Measurements from ENCODE around the gene HELZ2.

The HELZ2 gene

DNA sequence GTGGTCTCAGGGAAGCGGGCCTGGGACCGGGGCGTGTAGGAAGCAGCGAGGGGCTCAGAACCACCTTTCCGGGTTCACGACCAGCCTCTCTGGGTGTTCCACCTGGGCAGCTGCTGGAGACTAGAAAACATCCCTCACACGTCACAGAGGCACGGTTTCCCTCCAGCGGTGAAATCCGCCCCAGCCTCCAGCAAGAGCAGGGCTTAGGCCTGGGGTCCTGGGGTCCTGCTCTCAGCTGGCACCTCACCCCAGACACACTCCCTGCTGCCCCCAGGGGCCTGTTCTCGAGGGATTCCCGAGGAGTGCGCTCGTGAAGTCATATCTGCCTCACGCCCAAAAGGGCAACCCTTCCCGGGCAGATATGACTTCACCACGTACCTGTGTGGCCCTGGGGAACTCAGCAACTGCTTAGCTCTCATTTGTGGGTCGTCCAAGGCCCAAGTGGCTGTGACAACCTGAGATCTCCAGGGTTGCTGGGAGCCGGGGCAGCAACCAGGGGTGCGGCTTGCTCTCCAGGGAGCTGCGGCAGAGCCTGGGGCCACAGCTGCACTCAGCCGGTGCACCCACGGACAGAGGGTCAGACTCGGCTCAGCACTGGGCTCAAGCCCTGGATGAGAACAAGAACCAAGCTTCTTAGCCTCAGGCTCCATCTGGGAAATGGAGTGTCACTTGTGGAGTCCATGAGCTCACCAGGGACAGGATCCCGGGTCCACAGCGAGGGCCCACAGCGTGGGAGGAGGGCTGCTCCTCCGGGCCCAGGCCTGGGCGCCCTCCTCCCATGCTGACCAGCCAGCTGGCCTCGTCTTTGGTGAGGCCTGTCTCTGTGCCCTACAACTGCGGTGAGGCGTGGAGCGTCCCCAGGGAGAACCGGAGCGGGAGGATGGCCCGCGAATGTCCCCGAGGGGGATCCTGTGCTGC, 19.4 kb downstream of the HELZ2 start:
- in situ Hi-C loops (cut with HindIII; ENCODE audit: low sequenced_read_pairs) = no loop called here

DNA sequence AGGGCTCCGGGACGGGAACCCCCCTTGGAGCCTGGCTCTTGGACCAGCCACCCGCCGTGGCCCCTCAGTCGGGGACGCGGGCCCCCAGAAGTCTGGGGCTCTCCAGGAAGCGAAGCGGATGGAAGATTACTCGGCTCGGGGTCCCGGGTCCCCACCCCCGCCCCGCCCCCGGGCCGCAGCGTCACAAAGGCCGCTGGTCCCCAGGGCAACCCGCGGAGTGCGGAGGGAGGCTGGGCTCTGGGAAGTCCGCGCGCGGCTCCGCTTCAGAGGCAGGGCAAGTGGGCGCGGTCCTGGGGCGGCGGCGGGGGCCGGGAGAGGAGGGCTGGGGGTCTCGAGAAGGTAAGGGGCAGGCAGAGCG, 20.1 kb downstream of the HELZ2 start, which contains the start of gene FNDC11:
FNDC11 (plus strand) TSS at position 227 of the 358 bp plus-strand sequence. CDS start 1,505 bp downstream, outside the sequence.
- in situ Hi-C loops (cut with HindIII; ENCODE audit: low sequenced_read_pairs) = no loop called here

DNA sequence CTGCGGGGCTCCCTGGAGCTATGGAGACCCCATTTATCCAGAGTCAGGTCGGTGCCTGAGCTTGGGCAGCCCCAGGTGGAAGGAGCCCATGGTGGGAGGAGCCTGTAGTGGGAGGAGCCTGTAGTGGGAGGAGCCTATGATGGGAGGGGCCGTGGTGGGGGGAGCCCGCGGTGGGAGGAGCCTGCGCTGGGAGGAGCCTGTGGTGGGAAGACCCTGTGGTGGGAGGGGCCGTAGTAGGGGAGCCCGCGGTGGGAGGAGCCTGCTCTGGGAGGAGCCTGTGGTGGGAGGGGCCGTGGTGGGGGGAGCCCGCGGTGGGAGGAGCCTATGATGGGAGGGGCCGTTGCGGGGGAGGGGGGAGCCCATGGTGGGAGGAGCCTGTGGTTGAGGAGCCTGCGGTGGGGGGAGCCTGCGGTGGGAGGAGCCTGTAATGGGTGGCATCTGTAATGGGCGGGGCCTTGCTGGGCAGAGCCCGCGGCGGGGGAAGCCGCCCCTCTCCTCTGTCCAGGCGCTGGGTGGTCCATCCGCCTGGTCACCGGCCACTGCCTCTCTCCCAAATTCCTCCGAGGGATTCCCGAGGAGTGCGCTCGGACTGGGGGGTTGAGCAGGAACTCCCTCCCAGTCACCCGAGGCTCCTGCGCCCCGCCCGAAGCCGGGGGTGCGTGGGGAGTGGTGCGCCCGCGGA, 20.6 kb downstream of the HELZ2 start:
- in situ Hi-C loops (cut with HindIII; ENCODE audit: low sequenced_read_pairs) = no loop called here

DNA sequence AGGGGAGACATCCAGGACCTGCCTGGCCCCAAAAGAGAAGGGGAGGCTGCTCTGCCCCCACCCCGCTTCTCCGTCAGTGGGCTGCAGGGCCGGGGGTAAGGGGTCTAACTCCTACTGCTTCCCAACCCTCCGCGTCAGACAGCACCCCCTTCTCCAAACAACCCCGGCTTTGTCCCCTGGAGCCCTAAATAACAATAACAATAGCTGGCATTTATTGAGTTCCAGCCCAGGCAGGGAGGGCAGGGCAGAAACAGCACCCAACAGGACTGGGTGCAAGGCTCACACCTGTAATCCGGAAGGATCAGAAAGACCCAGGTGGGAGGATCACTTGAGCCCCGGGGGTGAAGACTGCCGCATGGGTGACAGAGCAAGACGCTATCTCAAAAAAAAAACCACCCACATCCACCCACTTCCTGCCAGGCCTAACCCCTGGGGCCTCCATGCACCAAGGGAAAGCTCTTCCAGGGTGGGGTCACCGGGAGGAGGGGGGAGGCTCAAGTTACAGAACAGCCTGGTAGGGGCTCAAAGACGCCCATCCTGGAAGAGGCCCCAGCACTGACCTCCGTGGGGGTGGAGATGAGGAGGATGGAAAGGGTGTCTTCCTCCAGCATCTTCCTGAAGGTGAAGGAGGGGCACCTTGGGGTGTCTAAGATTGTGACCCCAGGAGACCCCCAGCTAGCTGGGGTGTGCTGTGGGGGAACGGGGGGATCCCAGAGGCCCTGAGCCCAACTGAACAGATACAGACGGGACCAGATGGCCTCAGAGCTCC, 21.4 kb downstream of the HELZ2 start:
- in situ Hi-C loops (cut with HindIII; ENCODE audit: low sequenced_read_pairs) = no loop called here

DNA sequence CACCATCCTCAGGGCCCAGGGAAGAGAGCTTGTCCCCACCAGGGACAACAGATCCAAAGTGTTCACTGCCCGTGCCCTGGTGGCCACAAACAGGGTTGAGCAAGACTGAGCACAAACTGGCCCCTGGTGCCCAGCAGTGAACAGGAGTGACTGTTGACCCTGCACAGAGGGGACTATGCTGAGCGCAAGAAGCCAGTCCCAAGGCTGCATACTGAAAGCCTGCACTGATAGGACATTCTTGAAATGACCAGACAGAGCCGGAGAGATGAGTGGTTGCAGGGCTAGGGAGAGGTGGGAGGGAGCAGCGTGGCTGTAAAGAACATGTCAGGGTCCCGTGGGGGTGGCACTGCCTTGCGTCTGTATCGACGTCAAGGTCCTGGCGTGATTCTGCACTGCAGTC, 23.0 kb downstream of the HELZ2 start:
- in situ Hi-C loops (cut with HindIII; ENCODE audit: low sequenced_read_pairs) = no loop called here

DNA sequence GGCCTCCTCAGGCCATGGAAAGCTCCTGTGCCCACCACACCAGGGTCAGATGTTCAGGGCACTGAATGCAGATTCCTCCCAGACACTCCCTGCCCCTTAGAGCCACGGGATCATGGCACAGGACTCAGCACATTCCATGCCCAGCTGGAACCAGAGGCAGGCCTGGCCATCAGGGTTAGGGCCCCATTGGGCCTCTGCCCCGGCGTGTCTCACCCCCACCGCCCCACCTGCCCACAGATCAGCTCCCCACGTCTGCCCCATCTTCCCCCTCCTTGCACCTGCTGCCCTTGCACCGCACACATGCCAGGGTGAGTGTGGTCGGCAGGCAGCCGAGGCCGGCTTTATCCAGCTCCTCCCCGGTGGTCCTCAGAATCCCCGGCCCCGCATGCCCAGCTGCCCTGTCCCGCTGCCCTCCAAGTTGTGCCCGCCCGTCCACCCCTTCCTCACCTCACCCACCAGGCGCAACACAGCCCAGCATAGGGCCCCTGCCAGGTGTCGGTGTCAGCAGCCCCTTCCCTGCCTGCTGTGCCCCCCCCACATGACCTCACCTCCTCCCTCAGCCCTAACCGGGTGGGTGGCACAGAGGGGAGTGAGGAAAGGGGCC, 24.3 kb downstream of the HELZ2 start:
- in situ Hi-C loops (cut with HindIII; ENCODE audit: low sequenced_read_pairs) = no loop called here

DNA sequence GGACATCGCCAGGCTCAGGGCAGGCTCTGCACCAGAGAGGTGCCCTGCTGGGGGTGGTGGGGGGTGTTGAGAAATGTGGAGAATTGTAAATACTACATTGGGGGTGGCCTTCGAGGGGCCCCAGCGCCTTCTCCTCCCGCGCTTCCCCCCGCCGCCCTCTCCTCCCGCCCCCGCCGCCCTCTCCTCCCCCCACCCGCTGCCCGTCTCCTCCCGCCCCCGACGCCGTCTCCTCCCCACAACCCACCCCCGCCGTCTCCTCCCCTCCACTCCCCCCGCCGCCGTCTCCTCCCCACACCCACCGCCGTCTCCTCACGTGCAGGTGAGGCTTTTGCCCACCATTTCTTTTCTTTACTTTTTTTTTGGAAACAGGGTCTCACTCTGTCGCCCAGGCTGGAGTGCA, 25.0 kb downstream of the HELZ2 start:
- in situ Hi-C loops (cut with HindIII; ENCODE audit: low sequenced_read_pairs) = no loop called here

DNA sequence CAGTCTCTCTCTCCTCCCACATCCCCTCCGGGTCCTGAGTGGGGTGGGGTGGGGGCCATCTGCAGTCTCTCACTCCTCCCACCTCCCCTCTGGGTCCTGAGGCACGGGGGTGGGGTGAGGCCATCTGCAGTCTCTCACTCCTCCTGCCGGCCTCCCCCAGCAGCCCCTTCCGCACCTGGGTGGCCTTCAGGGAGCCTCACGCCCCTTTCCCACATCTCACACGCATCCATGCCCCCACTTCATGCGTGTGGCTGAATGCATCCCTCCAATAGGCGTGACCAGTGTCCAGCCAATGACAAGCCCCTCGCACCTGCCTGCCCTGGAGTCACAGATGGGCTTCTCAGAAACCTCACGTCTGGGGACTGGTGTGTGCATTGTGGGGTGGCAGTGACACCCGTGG, 25.5 kb downstream of the HELZ2 start:
- in situ Hi-C loops (cut with HindIII; ENCODE audit: low sequenced_read_pairs) = no loop called here

DNA sequence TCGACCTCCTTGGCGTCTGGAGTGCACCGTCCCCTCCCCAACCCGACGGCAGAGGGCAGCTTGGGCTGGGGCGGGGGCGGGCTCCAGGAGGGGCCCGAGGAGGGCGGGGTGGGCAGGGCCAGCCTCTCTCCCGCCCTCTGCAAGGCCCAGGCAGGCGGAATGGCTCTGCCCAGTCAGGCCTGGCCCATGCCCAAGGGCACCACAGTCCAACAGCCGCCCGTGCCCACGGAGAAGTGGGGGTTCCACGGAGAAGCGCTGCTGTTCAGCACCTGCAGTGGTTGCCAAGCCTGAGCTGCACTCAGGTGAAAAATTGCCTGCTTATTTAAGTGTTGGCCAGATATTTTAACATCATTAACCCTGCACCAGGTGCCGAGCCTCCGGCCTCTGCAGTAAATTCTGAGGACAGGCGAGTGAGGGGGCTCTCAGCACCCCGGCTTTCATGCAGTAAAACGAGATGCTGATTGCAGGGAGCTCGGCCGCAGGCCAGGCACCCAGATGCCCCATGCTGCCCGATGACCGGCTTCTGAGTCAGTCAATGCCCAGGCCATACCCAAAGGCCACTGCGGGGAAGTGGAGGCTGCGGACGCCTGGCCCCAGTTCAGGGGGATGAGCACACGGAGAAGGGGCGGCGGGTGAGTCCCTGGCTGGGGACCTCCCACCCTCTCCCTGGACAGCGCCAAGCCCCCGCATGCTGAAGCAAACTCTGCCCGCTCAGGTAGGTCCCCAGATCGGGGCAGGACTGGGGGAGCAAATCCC, 26.1 kb downstream of the HELZ2 start, which contains the start of gene SRMS:
SRMS (minus strand) TSS at position 25 of the 756 bp plus-strand sequence. CDS start 286 bp downstream, outside the sequence.
- in situ Hi-C loops (cut with HindIII; ENCODE audit: low sequenced_read_pairs) = no loop called here

DNA sequence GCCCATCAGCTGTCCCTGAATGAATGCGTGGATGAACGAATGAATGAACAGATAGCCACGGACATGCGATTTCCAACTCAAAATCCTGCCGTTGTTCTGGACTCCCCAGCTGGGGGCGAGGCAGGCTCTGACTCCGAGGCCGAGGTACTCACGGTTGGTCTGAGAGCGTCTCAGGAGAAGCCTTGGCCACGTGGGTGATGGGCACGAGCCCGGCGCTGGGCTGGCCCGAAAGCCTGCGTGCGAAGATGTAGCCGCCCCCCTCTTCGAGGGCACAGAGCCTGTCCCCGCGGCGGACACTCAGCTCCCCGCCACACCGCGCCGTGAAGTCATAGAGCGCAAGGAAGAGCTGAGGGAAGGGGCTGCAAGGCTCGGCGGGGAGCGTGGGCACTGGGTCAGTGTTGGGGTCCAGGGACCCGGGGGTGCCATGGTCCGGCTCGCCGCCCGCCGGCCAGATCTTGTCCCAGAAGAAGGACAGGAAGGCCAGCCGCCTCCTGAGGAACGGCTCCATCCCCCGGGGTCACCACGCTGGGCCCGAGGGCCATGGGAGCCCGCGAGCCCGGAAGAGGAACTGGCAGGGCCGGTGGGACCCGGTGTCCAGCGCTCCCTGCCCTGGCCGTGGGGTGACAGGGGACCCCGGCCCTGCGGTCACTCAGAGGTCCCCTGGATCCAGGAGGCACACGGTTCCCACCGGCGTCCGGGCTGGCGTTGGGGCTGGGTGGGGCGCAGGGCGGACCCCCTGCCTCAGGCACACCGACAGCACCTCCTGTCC, 26.9 kb downstream of the HELZ2 start:
- in situ Hi-C loops (cut with HindIII; ENCODE audit: low sequenced_read_pairs) = no loop called here

DNA sequence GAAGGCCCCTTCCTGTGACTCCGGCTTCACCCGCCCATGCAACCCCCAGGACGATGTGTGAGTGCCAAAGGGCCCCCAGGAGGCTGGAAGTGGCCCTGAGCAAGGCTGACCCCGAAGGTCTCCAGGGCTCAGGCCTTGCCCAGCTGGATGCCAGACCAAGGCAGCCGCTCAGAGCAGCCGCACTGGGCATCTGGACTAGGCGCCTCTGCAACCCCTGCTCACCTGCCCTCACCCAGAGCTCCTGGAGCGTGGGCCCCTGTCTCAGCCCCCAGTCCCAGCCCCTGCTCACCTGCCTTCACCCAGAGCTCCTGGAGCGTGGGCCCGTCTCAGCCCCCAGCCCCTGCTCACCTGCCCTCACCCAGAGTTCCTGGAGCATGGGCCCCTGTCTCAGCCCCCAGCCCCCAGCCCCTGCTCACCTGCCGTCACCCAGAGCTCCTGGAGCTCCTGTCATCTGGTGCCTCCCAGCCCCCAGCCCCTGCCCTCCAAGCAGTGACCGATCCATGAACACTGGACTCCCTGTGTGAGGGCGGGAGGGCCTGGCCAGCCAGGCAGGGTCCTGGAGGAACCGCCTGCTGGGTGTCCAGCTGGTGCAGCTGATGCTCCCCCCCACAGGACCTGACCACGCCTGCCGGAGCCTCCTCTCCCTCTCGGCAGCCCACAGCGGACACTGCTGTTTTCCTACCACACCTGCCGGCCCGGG, 27.6 kb downstream of the HELZ2 start:
- in situ Hi-C loops (cut with HindIII; ENCODE audit: low sequenced_read_pairs) = no loop called here

DNA sequence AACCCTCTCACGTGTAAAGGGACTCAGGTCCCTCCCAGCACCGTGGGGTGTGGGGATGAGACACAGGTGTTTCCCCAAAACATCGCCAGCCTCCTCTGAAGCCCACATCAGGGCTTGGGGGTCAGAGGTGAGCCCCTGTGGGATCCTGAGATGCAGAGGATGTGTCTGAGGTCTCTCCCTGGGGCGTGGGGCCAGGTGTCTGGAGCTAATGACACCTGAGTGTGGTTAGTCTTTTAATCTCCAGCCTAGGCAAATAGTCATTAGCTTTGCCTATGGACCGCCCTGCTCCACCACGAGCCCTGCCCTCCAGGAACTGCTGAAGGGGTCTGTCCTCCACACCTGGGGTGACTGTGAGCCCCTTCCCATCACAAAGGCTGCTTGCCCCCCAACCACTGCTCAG, 28.2 kb downstream of the HELZ2 start:
- in situ Hi-C loops (cut with HindIII; ENCODE audit: low sequenced_read_pairs) = no loop called here

DNA sequence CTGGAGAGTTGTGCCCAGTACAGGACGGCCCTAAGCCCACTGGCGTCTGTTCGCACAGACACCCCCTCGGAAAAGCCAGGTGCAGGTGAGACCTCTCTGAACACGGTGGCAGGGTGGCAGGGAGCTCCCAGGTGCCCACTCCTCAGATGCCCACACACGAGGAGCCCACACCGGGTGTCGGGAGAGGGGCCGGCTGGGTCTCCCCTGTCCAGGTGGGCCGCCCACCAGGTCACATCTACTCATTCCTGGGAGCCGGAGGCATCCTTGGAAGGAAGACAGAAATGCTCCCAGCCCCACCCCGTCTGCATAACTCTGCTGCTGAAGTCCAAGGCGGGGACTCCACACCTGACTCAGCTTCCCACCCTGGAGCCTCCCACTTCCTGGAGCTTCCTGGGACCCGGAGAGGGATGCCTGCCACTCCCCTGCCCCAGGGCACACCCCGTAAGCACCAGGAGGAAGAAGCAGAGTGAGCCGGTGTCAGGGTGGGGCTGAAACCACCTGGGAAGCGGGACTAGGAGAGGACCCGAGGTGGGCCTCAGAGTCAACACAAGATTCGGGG, 29.0 kb downstream of the HELZ2 start:
- in situ Hi-C loops (cut with HindIII; ENCODE audit: low sequenced_read_pairs) = no loop called here

DNA sequence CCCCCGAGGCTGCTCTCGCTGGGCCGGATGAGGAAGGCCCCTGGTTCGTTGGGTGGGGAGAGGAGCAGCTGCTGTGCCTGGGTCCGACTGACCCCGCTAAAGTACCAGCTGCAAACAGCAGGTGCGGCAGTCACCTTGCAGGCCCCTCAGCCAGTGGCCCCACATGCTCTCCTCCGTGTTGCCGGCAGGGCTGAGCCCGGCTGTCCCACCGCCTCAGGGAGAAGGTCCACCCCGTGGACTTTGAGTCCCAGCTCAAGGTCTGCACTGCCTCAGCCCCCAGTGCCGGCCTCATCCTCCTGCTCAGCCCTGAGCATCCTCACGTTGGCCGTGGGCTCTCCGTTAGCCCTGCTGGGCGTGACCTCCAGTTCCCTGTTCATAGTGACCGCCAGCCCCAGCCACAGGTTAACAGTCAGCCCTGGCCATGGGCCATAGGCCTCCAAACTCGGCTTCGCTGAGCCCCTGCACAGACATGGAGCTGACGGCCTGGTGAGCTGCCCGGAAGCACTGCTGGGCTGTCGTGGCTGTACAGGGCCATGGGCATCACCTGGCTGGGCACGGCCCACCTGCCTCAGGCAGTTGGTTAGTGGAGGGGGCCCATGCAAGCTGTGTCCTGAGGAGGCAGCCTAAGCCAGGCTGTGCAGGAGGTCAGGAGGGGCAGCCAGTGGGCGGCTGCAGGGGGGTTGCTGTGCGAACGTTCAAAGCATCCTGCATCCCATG, 29.6 kb downstream of the HELZ2 start:
- in situ Hi-C loops (cut with HindIII; ENCODE audit: low sequenced_read_pairs) = no loop called here

DNA sequence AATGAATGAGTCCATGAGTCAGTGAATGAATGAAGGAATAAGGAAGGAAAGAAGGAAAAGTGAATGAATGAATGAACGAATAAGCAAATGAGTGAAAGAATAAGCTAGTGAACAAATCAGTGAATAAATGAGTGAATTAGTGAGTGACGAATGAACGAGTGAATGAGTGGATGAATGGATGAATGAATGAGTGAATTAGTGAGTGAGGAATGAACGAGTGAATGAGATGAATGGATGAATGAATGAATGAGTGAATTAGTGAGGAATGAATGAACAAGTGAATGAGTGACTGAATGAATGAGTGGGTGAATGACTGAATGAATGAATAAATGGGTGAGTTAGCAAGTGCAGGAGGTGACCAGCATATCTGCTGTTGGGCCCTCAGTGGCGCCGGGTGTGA, 30.3 kb downstream of the HELZ2 start:
- in situ Hi-C loops (cut with HindIII; ENCODE audit: low sequenced_read_pairs) = no loop called here

DNA sequence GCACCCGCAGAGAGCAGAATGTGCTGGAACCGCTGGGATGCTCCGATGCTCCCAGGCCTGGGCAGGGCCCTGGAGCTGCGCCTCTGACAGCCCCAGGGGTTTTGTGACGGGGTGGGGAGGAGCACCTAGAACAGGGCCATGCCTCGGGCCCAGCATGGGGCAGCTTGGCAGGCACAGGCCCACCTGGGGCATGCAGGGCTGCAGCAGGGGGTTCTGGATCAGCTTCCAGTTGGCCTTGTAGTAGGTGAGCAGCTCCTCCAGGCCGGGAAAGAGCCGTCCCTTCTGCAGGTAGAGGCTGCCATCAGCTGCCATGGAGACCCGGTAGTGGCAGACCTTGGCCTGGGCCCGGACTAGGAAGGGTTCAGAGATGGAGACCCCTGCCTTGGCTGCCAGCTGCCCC, 30.9 kb downstream of the HELZ2 start:
- in situ Hi-C loops (cut with HindIII; ENCODE audit: low sequenced_read_pairs) = no loop called here

DNA sequence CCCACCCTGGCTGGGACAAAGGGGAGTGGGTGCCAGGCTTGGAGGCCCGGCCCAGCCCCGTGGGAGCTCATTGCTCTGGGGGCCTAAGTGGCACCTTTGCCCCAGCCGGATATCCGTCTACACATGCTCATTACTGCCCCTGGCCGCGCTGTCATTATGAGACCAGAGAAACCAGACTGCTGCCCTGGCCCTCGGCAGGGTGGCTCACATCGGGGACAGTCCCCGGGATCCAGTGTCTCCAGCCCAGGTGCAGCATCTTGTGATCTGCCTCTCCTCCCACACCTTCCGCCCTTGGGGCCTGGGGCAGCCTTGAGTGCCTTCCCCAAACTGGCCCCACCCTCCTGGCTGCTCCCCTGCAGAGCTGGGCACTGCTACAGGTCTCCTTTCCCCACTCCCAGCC, 31.3 kb downstream of the HELZ2 start:
- in situ Hi-C loops (cut with HindIII; ENCODE audit: low sequenced_read_pairs) = no loop called here

DNA sequence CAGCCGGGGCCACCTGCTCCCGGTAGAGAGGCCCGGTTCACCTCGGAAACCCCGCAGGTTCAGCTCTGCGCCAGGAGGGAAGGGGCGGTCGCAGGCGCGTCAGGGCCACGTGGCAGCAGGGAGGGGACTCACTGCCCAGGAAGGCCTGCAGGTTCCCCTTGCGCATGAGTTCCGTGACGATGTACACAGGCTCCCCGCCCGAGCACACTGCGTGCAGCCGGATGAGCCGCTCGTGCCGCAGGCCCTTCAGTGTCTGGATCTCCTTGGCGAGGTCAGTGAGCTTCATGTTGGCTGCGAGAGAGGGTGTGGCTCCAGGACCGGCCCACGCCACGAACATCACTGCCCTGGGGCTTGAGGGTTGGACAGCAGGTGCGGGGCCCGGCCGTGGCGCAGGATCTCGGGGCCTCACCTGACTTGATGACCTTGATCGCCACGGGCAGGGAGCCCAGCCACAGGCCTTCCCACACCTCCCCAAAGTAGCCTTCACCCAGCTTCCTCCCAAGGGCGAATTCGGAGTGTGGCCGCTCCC, 31.9 kb downstream of the HELZ2 start:
- in situ Hi-C loops (cut with HindIII; ENCODE audit: low sequenced_read_pairs) = no loop called here
